A549 (cell line): ENCODE measurements around the gene PHOX2A. TPM values are rescaled to one million over a fixed set of nuclear protein-coding genes. Genes with fewer than 3 reads are reported as not detected.

Experiments
- ATAC-seq, 2 experiments: fragments of 200-7000 bp in 1 of 2; fragments of >200 bp in 1 of 2; cut with Nextera tagmentation in 1 of 2; cut with Tn5 transposase in 1 of 2; 3 replicates each; pipeline versions ENCODE4 v1.8.0 to v1.9.1; 2018 to 2020; ENCODE audit warnings: mild to moderate bottlenecking in 1 of 2, moderate library complexity in 1 of 2
- CTCF ChIA-PET: fragments of 300-600 bp; sonication (Branson Sonifier 250); formaldehyde crosslinking; extraction: SDS; loops from one replicate; lab custom pipeline; 2021; ENCODE audit warnings: antibody characterized with exemption, inconsistent platforms; lab: Yijun Ruan, JAX
- POLR2A ChIA-PET: fragments of 350-600 bp; formaldehyde crosslinking; extraction: SDS; loops from one replicate; lab custom pipeline; 2021; ENCODE audit warnings: antibody characterized with exemption, inconsistent platforms; lab: Yijun Ruan, JAX
- DNase-seq, 2 experiments: peaks; one replicate each; pipeline versions ENCODE4 v3.0.0 to v3.0.0-alpha.2; 2011 to 2016; ENCODE audit warnings: low read depth in 1 of 2, low spot score in 1 of 2
- FAIRE-seq: peaks from 2 replicates; lab custom pipeline; 2011; peaks lifted over from hg19 to GRCh38; lab: Jason Lieb, UNC
- H3K27ac ChIP-seq, 2 experiments: fragments of >200 bp; sonication (Bioruptor Twin); formaldehyde crosslinking; 3 replicates each; pipeline ENCODE4 v1.5.1; 2016 to 2017
- H3K4me1 ChIP-seq: fragments of >200 bp; sonication (Bioruptor Twin); formaldehyde crosslinking; 3 replicates; pipeline ENCODE4 v1.6.1; 2016
- H3K4me2 ChIP-seq: fragments of >200 bp; sonication (Bioruptor Twin); formaldehyde crosslinking; 3 replicates; pipeline ENCODE4 v1.6.1; 2016
- H3K4me3 ChIP-seq: fragments of >200 bp; sonication (Bioruptor Twin); formaldehyde crosslinking; 3 replicates; pipeline ENCODE4 v1.5.1; 2016
- H3K9me3 ChIP-seq: fragments of >200 bp; sonication (Bioruptor Twin); formaldehyde crosslinking; 3 replicates; pipeline ENCODE4 v1.6.1; 2016
- CBX2 ChIP-seq: fragments of 200-600 bp; sonication (generic); IDR thresholded peaks from 2 replicates; pipeline ENCODE4 v1.6.1; 2016; ENCODE audit warnings: low read depth, mild to moderate bottlenecking, borderline replicate concordance
- CBX8 ChIP-seq: fragments of 200-600 bp; sonication (generic); IDR thresholded peaks from 2 replicates; pipeline ENCODE4 v1.6.1; 2016
- CEBPB ChIP-seq, 2 experiments: fragments of >200 bp in 1 of 2; sonication (Bioruptor Twin) in 1 of 2; formaldehyde crosslinking in 1 of 2; IDR thresholded peaks; 2 replicates each; pipeline ENCODE4 v1.6.1; 2012 to 2016
- CHD2 ChIP-seq: fragments of 150-350 bp; IDR thresholded peaks from 2 replicates; pipeline ENCODE4 v1.6.1; 2014; ENCODE audit warnings: low read length; ENCODE audit not compliant: partially characterized antibody
- EP300 ChIP-seq, 2 experiments: fragments of >200 bp; sonication (Bioruptor Twin); formaldehyde crosslinking; IDR thresholded peaks; 2 replicates in 1 of 2; 3 replicates in 1 of 2; pipeline ENCODE4 v1.6.1; 2016 to 2017
- FOXS1 ChIP-seq: fragments of 250-450 bp; sonication (Bioruptor Pico); IDR thresholded peaks from 2 replicates; pipeline ENCODE4 v1.5.0; 2020; ENCODE audit warnings: mild to moderate bottlenecking, moderate library complexity
- HMGXB4 ChIP-seq: fragments of 250-450 bp; sonication (Bioruptor Pico); IDR thresholded peaks from 2 replicates; pipeline ENCODE4 v1.5.0; 2021; ENCODE audit warnings: mild to moderate bottlenecking, moderate library complexity, borderline replicate concordance
- HOXA7 ChIP-seq: fragments of 250-450 bp; sonication (Bioruptor Pico); IDR thresholded peaks from 2 replicates; pipeline ENCODE4 v1.5.0; 2020; ENCODE audit warnings: mild to moderate bottlenecking, moderate library complexity
- HOXB5 ChIP-seq: fragments of 250-450 bp; sonication (Bioruptor Pico); IDR thresholded peaks from 2 replicates; pipeline ENCODE4 v1.5.0; 2020; ENCODE audit warnings: mild to moderate bottlenecking, moderate library complexity
- JUNB ChIP-seq: fragments of >200 bp; sonication (Bioruptor Twin); formaldehyde crosslinking; IDR thresholded peaks from 2 replicates; pipeline ENCODE4 v1.6.1; 2016
- KDM5A ChIP-seq: fragments of 200-600 bp; sonication (generic); IDR thresholded peaks from 2 replicates; pipeline ENCODE4 v1.6.1; 2016; ENCODE audit warnings: antibody characterized with exemption, mild to moderate bottlenecking
- MAFK ChIP-seq: fragments of 450-650 bp; IDR thresholded peaks from 2 replicates; pipeline ENCODE4 v1.6.1; 2014; ENCODE audit not compliant: partially characterized antibody
- NPAS2 ChIP-seq: fragments of 250-450 bp; sonication (Bioruptor Pico); IDR thresholded peaks from 2 replicates; pipeline ENCODE4 v1.8.0; 2022; ENCODE audit warnings: mild to moderate bottlenecking, moderate library complexity, borderline replicate concordance
- NR3C1 ChIP-seq: fragments of >200 bp; sonication (Bioruptor Twin); formaldehyde crosslinking; IDR thresholded peaks from 3 replicates; pipeline ENCODE4 v1.6.1; 2017
- PHF8 ChIP-seq: fragments of 200-600 bp; sonication (generic); IDR thresholded peaks from 2 replicates; pipeline ENCODE4 v1.6.1; 2016; ENCODE audit warnings: low read depth, mild to moderate bottlenecking, antibody characterized with exemption, moderate library complexity, borderline replicate concordance
- RAD21 ChIP-seq, 2 experiments: fragments of >200 bp in 1 of 2; sonication (Bioruptor Twin) in 1 of 2; formaldehyde crosslinking in 1 of 2; IDR thresholded peaks in 1 of 2; conservative IDR thresholded peaks in 1 of 2; 2 replicates in 1 of 2; 3 replicates in 1 of 2; pipeline ENCODE4 v1.6.1; 2012 to 2018; ENCODE audit warnings: inconsistent platforms in 1 of 2
- RARB ChIP-seq: fragments of 250-450 bp; sonication (Bioruptor Pico); IDR thresholded peaks from 2 replicates; pipeline ENCODE4 v1.8.0; 2021; ENCODE audit warnings: mild to moderate bottlenecking, moderate library complexity
- RCOR1 ChIP-seq: fragments of 150-350 bp; IDR thresholded peaks from 2 replicates; pipeline ENCODE4 v1.6.1; 2014; ENCODE audit warnings: antibody characterized with exemption, low read length, low read depth
- RFX5 ChIP-seq: fragments of 450-650 bp; IDR thresholded peaks from 2 replicates; pipeline ENCODE4 v1.7.1; 2014; ENCODE audit warnings: antibody characterized with exemption, mild to moderate bottlenecking, moderate library complexity
- SMC3 ChIP-seq: fragments of >200 bp; sonication (Bioruptor Twin); formaldehyde crosslinking; IDR thresholded peaks from 3 replicates; pipeline ENCODE4 v1.6.1; 2018; ENCODE audit warnings: inconsistent platforms
- TFCP2L1 ChIP-seq: fragments of 250-450 bp; sonication (Bioruptor Pico); IDR thresholded peaks from 2 replicates; pipeline ENCODE4 v1.5.0; 2021; ENCODE audit warnings: mild to moderate bottlenecking
- TP53 ChIP-seq: fragments of 250-450 bp; sonication (Bioruptor Pico); IDR thresholded peaks from 2 replicates; pipeline ENCODE4 v1.5.0; 2021; ENCODE audit warnings: mild to moderate bottlenecking, moderate library complexity
- ZC3H11A ChIP-seq: fragments of 450-650 bp; IDR thresholded peaks from 2 replicates; pipeline ENCODE4 v1.6.1; 2014; ENCODE audit warnings: antibody characterized with exemption, mild to moderate bottlenecking
- ZFP36 ChIP-seq: fragments of 450-650 bp; IDR thresholded peaks from 2 replicates; pipeline ENCODE4 v1.6.1; 2014; ENCODE audit warnings: borderline replicate concordance; ENCODE audit not compliant: partially characterized antibody
- ZNF302 ChIP-seq: fragments of 250-450 bp; sonication (Bioruptor Pico); IDR thresholded peaks from 2 replicates; pipeline ENCODE4 v1.9.0; 2021; ENCODE audit warnings: inconsistent platforms, mild to moderate bottlenecking, moderate library complexity
- ZSCAN20 ChIP-seq: fragments of 250-450 bp; sonication (Bioruptor Pico); IDR thresholded peaks from 2 replicates; pipeline ENCODE4 v1.8.0; 2022; ENCODE audit warnings: mild to moderate bottlenecking, moderate library complexity
- WGBS: methylation state at CpG from one replicate; pipeline ENCODE4 v1.1.6; 2017; ENCODE audit errors: missing lambda C conversion rate; 5-methylcytosine and 5-hydroxymethylcytosine counted together
- polyA plus RNA-seq, 4 experiments: library from polyadenylated mRNA; depleted of rRNA in 3 of 4; stranded (reverse); fragments of >200 nt; fragmentation: RNase III in 1 of 4; extraction: RNeasy Plus Mini Kit Qiagen cat#74134 plus additional on column Dnase treatment in 1 of 4; gene quantifications; 2 replicates in 3 of 4; 3 replicates in 1 of 4; pipeline ENCODE4 v1.2.3, GENCODE V29; 2011 to 2017
- TF ChIP-seq, protein P1 (sequence below): fragments of 250-450 bp; sonication (Bioruptor Pico); IDR thresholded peaks from 2 replicates; pipeline ENCODE4 v1.5.0; 2020; ENCODE audit warnings: low read depth, mild to moderate bottlenecking, moderate library complexity
- TF ChIP-seq, protein P2 (sequence below): fragments of 200-600 bp; sonication (generic); IDR thresholded peaks from 2 replicates; pipeline ENCODE4 v1.6.1; 2016; ENCODE audit warnings: antibody characterized with exemption, mild to moderate bottlenecking, moderate library complexity

PHOX2A gene
- polyA plus RNA-seq, 2 of the 4 experiments (the other 2 are of a cell fraction), result not detected

DNA sequence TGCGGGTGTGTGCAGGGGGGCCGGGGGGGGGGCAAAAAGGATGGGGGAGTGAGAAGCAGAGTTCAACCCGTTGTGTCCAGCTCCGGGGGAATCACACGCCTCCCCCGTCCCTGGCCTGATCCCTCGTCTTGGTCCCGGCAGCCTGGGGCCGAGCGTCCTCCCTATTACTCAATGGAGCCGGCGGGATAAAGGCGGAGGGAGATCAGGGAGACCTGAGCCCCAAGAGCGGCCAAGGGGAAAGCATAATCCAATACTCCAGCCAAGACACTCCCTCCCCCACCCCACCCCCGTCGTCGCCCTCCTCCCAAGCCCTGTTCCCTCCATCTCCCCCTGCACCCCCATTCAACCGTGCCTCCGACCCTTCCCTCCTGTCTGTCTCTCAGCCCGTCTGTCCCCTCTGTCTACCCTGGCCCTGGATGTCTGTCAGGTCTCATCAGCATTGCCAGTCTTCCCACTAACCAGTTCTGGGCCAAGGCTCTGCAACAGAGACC lies 2.6 kb downstream of the PHOX2A start:
- FAIRE-seq (no peak), ATAC-seq (no peak; a peak in 1 of 6 replicates), DNase-seq (no peak)
- CTCF ChIA-PET, result interaction anchor here (1.0 to 1.5 kb wide), 3 partner anchors 193 to 265 kb away, joined by 3 to 4 read pairs (median 4); partner anchors contain the start of gene CLPB
- Histone ChIP-seq H3K4me2 (no peak overlapping the region), H3K9me3 (0 out of 3 replicates have a peak, but pooled peaks cover 3% of the 10 kb centered on the region), H3K4me1 (peaks cover 12% of the 10 kb centered on the region), H3K27ac (no peak overlapping the region), H3K4me3 (no peak overlapping the region)
- 90% methylated on average over 15 of the region's 20 CpGs for WGBS
- POLR2A ChIA-PET, result no interaction called here
- TF ChIP-seq EP300 (IDR thresholded peaks at IDR 0.05) (no peak), CEBPB (IDR thresholded peaks at IDR 0.05) (no peak), CBX8 (no peak), KDM5A (no peak), NR3C1 (no peak), RCOR1 (no peak), CBX2 (no peak), ZC3H11A (no peak), ZFP36 (no peak), RAD21 (conservative IDR thresholded peaks at IDR 0.05 in 1 of 2, IDR thresholded peaks at IDR 0.05 in 1 of 2) (no peak), SMC3 (no peak), NPAS2 (CRISPR knock-in tag) (no peak), TFCP2L1 (CRISPR knock-in tag) (no peak), ZSCAN20 (CRISPR knock-in tag) (no peak), HMGXB4 (CRISPR knock-in tag) (no peak)
- TF ChIP-seq, protein P1, sequence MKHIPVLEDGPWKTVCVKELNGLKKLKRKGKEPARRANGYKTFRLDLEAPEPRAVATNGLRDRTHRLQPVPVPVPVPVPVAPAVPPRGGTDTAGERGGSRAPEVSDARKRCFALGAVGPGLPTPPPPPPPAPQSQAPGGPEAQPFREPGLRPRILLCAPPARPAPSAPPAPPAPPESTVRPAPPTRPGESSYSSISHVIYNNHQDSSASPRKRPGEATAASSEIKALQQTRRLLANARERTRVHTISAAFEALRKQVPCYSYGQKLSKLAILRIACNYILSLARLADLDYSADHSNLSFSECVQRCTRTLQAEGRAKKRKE, result no peak

- H3K4me2 ChIP-seq, result no peak overlapping the region
- ATAC-seq, result peak in 1 of 2 experiments; percentile 15; a peak in 3 of 6 replicates
Measured at GRCh38 chr11:72240461-72241290, 3.3 kb downstream of the PHOX2A start.

More at GRCh38 chr11:72240461-72241290, 3.3 kb downstream of the PHOX2A start:
- TF ChIP-seq TFCP2L1 (CRISPR knock-in tag) (no peak), CBX2 (no peak), EP300 (IDR thresholded peaks at IDR 0.05) (no peak), SMC3 (no peak), FOXS1 (CRISPR knock-in tag) (no peak), RFX5 (no peak), CEBPB (IDR thresholded peaks at IDR 0.05) (no peak), ZNF302 (no peak), JUNB (no peak), TP53 (CRISPR knock-in tag) (no peak), HOXB5 (CRISPR knock-in tag) (no peak), CHD2 (no peak), RAD21 (conservative IDR thresholded peaks at IDR 0.05 in 1 of 2, IDR thresholded peaks at IDR 0.05 in 1 of 2) (no peak), MAFK (no peak), ZSCAN20 (CRISPR knock-in tag) (no peak), PHF8 (no peak), HOXA7 (CRISPR knock-in tag) (no peak), ZFP36 (no peak), RARB (no peak)
- TF ChIP-seq, protein P2, sequence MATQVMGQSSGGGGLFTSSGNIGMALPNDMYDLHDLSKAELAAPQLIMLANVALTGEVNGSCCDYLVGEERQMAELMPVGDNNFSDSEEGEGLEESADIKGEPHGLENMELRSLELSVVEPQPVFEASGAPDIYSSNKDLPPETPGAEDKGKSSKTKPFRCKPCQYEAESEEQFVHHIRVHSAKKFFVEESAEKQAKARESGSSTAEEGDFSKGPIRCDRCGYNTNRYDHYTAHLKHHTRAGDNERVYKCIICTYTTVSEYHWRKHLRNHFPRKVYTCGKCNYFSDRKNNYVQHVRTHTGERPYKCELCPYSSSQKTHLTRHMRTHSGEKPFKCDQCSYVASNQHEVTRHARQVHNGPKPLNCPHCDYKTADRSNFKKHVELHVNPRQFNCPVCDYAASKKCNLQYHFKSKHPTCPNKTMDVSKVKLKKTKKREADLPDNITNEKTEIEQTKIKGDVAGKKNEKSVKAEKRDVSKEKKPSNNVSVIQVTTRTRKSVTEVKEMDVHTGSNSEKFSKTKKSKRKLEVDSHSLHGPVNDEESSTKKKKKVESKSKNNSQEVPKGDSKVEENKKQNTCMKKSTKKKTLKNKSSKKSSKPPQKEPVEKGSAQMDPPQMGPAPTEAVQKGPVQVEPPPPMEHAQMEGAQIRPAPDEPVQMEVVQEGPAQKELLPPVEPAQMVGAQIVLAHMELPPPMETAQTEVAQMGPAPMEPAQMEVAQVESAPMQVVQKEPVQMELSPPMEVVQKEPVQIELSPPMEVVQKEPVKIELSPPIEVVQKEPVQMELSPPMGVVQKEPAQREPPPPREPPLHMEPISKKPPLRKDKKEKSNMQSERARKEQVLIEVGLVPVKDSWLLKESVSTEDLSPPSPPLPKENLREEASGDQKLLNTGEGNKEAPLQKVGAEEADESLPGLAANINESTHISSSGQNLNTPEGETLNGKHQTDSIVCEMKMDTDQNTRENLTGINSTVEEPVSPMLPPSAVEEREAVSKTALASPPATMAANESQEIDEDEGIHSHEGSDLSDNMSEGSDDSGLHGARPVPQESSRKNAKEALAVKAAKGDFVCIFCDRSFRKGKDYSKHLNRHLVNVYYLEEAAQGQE, result no peak
- TF ChIP-seq, all 56 proteins: peak for 0
- ChIA-PET CTCF (interaction anchor here (0.7 to 1.5 kb wide), 5 partner anchors 9 to 264 kb away, joined by 3 to 4 read pairs (median 3); partner anchors contain the start of gene CLPB), POLR2A (interaction anchor here (0.5 kb wide), 1 partner anchor 163 kb away, joined by 3 read pairs; no protein-coding TSS in a partner anchor)
- Histone ChIP-seq H3K4me1 (peaks cover 12% of the 10 kb centered on the region), H3K4me3 (no peak overlapping the region), H3K27ac (no peak overlapping the region), H3K9me3 (0 out of 3 replicates have a peak, but pooled peaks cover 3% of the 10 kb centered on the region)
- 90% methylated on average over 43 of the region's 44 CpGs for WGBS
- FAIRE-seq (no peak), DNase-seq (no peak)
